Retina (tissue), 1 donor: ENCODE measurements around the gene CEP72.

Experiments used
- DNase-seq: peaks from one replicate; pipeline ENCODE4 v3.0.0-alpha.2; 2016

Gene CEP72

DNA sequence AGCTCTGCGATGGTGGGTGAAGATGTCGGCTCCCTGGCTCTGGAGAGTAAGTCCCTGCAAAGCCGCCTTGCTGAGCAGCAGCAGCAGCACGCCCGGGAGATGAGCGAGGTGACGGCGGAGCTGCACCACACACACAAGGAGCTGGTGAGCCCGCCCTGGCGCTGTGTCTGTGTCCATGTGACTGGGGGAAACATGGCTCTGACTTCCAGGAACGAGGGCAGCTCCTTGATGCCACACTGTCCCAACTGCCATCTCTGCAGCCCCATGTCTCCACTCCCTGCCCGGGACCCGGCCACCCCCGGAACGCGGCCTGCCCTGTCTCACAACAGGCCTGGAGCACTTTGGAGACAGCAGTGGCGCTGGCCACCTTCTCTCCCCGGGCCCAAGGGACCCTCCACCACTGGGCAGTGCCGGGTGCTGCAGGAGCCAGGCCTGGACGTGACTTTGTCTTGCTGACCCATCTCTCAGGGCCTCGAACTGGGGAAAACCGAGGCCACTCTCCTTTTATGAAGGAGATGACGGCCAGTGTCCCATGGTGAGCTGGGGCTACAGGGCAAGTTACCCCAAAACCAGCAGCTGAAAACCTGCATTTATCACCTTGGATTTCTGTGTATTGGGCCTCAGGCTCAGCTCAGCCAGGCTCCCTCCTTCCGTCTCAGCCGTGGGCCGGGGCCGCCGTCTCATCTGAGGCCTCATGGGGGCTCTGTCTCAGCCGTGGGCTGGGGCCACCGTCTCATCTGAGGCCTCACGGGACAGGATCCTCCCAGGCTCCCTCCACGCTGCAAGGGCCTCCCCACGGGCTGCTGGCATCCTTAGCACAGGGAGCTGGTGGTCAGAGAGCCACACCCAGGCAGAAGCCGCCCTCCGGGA, 28.6 kb downstream of the CEP72 start:
- no peak for DNase-seq

DNA sequence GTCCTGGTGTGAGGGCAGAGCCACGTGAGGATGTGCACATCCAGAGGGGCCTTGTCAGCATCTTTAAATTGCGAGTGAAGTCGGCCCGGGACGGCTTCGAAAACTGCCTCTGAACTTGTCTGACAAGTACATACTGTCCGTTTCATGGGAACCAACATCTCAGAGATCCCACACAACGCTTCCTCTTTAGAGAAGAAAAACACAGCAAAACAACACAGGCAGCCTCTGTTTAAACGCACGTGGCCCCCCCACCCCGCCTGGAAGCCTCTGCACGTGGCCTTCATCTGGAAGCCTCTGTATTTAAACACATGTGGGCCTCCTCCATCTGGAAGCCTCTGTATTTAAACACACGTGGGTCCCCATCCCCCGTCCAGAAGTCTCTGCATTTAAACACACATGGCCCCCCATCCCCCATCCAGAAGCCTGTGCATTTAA, 29.2 kb downstream of the CEP72 start:
- DNase-seq, result no peak

DNA sequence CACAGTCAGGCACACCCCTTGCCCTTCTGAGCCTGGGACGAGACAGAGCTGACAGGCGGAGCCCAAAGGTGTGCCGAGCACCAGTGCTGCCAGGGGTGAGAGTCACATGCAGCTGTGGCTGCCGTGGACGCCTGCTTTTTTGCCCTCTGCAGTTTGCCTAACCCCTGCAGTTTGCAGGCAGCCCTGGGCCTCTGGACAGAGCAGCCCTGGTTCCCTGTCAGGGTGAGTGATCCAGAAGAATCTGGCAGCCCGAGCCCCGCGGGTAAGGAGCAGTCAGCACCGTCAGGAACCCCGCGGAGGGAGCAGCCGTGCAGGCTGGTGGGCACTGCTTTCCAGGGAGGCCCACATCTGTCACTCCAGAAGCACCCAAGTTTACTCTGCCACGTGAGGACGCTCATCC, 30.3 kb downstream of the CEP72 start:
- DNase-seq, result no peak

DNA sequence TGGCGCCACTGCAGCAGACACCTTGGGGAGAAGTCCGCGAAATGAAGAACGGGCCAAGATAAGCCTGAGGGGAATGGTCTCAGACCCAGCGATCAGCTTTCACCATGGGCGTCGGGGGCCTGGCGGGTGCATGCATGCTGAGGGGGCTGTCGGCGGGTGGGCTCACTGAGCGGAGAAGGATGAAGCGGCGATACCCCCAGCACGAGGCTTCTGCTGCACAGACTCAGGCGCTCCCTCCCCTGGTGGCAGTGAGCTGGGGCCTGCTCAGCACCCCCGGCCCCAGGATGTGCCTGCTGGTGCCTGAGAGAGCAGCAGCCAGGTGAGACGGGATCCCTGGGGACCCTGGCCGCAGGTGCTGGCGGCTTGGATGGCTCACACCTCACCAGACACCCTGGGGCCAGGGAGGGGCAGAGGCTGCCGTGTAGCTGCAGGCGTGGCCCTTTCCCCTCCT, 31.2 kb downstream of the CEP72 start:
- no peak for DNase-seq

DNA sequence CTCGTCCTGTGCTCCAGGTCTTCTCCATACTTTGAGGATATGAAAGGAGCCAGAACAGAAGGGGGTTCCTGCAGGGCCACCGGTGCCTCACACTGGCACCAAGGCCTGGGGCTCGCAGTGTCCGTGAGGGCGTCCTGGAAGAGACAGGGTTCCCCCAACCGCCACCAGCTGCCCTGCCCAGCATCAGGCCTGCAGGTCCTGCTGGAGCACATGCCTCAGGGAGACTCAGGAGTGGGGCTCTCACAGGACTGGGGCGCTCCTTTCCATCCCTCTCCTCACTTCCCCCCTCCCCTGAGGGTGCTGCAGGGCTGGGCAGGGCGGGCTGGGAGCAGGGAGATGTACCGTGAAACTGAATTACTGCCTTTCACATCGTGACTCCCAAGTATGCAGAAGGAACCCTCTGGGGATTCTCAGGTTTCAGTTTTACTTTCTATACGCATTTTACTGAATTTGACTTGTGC, 31.7 kb downstream of the CEP72 start:
- no peak for DNase-seq

DNA sequence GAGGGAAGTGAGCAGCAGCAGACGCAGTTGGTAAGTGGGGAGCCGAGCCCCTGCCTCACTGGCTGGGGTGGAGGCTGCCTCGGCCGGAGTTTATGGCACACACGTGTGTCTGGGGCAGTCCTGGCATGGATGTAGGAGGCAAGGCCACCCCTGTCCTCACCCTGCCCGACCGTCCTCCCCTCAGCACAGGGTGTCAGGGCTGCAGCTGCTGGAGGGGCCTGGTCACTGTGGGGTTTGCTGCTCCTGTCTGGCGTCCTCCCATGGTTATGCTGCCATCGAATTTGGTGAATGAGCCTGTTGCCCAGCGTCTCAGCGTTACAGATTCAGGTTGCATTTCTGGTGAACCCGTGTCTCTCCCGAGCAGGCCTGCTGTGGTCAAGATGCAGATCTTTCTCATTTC, 32.4 kb downstream of the CEP72 start:
- no peak for DNase-seq

DNA sequence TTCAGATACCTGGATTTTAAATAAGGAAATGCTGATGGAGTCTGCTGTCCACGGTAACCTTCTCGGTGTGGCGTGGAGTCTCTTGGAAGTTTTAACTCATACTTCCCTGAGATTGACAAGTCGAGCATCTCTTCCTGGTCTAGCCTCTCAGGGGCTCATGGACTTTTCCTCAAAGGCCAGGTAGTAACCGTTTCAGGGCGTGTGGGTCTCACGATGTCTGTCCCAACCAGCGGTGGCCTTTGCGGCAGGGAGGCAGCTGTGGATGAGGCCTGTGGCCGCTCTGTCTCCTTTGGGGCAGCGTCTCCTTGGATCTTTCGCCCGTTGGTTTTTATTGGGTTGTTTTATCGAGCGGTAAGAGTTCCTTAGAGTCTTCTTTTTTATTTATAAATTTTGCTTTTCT, 32.8 kb downstream of the CEP72 start:
- no peak for DNase-seq

DNA sequence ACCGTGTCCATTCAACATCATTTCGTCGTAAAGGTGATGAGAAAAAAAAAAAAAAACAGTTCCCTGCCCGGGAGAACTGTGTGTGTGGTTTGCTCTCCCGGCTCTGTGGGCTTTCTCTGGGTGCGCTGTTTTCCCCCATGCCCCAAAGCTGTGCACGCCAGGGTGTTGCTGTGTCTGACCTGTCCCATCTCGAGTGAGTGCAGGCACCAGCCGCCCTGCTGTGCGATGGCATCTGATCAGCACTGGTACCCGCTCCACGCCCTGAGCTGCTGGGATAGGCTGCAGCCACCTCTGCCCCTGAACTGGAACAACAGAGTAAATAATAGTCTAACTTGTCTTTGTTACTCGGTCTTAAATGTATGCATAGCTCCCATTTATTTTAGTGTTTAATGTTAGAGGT, 33.3 kb downstream of the CEP72 start:
- DNase-seq, result no peak

DNA sequence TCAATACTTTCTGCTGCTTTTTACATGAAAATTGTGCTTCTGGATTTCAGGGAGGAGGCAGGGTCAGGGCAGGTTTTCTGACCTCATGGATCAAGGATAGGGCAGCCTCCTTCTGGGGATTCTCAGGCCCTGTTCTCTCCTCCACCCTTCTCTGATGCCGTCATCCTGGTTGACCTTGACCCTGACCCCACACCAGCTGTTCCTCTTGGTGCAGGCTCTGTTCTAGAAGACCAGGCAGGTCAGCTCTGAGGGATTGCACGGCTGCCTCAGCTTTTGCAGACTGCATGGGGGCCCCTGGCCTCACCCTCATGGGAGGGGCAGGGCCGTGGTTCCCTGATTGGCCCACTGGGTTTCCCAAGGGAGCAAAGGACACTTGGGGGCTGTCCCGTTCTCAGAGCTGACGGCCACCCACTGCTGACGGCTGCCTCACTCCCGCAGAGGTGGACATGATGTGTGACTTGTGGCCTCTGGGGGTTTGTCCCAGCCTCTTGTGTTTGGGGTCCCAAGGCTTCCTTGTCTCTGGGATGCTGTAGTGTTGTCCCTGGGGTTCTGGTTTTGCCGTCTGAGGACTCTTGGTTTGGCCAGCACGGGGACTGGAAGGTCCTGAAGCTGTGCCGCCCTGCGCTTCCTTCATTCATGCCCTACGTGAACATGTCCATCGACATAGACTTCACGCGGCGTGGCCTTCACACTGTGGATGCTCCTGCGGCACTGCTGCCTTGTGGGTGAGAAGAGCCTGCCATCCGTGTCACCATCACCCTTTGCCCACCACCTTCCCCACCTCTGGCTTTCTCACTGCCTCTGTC, 34.5 kb downstream of the CEP72 start:
- no peak for DNase-seq

DNA sequence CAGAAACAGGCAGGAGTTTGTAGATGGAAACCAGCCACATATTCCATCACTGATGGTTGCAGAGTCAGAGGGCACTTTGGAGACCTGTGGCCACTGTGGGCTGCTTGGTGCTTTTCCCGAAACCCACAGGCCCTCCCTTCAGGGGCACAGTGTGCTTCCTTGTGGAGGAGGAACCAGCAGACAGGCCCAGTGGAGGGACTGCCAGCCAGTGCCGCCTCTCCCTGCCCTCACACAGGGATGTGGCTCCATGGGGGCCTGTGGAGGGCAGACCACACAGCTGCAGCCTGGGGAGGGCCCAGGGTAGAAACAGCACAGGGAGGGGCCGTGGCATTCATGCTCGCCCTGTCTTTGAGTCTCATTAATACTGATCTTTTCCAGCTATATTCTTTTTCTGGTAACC, 35.2 kb downstream of the CEP72 start:
- DNase-seq, result no peak

DNA sequence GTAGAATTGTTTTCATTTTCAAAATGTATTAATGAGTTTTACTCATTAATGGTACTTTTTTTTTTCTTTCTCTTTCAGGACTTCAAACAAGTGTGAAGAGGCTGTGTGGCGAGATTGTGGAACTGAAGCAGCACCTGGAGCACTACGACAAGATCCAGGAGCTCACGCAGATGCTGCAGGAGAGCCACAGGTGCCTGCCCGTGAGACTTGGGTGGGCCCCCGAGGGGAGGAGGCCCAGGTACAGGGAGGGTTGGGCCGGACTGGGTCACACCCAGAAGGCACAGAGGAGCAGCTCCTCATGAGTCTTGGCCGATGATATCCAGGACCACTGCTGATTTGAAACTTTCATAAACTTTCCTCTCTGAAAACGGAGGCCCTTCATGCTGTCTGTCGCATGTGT, 35.6 kb downstream of the CEP72 start:
- DNase-seq, result no peak

DNA sequence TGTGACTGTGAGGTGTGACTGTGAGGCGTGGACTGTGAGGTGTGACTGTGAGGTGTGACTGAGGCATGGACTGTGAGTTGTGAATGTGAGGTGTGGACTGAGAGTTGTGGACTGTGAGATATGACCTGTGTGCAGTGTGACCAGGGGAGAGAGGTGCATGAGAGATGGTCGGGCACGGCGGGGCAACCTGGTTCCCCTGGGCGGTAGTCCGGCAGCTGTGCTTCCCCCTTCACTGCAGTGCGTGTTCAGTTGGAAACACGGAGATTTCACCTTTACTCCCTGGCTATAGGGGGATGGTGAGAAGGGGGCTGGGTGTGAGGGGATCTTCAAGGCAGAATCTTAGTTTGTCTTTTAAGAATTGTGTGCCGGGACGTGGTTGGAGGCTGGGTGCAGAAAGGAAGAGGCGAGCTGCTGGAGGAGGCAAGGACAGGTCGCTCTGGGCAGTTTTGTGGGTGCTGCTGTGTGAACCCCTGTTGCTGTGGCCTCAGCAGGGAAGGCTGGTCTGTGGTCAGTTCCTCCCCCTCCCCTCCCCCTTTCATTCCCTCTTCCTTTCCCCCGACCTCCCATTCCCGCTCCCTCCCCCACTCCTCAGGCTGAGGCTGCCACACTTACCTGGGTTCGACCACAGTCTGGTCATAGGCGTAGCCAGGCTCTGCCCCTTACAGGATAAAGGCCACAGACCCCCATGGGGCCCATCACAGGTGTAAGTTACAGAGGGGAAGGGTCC, 39.3 kb downstream of the CEP72 start:
- no peak for DNase-seq

DNA sequence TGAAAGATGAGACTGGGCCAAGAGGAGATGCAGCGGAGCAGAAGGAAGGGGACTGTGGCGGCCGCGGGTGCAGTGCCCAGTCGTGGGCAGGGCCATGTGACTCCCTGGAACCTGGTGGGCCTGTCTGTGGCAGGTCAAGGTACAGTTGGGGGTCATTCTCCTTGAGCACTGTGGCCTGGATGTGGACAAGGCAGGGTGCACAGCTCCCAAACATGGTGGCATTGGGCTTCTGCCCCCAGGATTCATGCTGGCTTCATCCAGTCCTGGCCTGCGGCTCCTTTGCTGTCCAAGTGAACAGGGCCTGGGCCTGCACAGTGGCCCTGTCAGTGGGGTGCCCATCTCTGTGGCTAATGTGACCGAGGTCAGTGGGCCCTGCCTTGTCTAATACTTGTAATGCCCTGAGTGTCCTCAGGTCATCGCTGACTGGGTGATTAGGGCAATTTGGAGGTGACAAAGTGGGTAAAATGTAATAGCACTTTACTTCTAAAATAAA, 39.9 kb downstream of the CEP72 start:
- DNase-seq, result no peak

DNA sequence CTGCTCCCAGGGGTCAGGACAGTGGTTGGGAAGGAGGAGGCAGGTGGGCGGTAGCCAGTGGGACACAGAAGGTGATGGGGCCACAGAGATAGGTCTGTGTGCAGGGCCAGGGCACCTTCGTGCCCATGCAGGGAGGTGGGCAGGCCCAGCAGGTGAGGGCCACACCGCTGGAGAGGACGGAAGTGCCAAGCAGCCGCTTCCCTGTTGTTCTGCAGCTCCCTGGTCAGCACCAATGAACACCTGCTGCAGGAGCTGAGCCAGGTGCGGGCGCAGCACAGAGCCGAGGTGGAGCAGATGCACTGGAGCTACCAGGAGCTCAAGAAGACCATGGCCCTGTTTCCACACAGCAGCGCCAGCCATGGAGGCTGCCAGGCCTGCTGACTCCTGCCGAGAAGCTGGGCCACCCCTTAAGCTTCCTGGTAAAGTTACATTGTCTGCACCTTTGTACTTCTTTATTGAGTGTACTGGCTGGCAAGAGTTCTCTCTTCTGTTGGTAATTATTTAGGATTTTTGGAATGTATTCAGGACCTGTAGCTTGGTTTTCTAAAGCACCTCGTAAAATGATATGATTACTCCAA, 40.7 kb downstream of the CEP72 start:
- DNase-seq, result no peak

DNA sequence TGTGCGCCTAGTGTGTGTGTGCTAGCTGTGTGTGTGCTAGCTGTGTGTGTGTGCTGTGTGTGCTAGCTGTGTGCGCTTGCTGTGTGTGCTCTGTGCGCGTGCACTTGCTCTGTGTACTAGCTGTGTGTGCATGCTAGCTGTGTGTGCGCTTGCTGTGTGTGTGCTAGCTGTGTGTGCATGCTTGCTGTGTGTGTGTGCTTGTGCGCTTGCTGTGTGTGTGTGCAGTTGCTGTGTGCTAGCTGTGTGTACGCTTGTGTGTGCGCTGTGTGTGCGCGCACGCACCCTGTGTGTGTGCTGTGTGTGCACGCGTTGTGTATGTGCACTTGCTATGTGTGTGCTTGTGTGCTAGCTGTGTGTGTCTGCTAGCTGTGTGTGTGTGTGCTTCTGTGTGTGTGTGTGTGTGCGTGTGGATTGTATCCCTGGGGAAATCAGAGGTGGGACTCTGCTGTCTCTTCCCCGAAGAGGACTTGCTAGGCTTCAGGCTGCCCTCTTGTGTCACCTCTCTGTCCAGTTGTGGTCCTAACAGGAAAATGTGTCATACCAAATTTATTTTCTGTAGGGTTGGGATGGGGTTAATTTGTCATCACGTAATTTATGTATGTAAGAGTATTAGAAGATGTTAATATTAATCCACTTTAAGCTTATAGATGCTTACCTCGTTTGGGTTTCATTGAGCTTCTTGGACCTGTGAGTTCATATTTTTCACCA, 42.1 kb downstream of the CEP72 start:
- DNase-seq, result no peak

DNA sequence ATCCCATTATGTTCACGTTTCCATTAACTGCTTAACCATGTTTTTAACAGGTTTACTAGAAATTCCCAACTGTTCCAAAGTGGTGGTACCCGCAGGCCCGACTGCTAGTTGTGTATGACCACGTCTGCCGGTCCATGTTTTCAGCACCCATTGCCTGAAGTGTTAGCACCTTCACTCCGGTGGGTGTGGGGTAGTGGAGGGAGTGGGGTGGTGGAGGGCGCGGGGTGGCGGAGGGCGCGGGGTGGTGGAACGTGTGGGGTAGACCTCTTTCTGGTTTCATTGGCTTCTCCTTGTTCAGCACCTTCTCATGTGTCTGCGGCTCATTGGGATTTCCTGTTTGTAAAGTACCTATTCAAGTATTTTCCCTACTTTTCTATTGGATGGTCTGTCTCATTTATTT, 43.3 kb downstream of the CEP72 start:
- no peak for DNase-seq

DNA sequence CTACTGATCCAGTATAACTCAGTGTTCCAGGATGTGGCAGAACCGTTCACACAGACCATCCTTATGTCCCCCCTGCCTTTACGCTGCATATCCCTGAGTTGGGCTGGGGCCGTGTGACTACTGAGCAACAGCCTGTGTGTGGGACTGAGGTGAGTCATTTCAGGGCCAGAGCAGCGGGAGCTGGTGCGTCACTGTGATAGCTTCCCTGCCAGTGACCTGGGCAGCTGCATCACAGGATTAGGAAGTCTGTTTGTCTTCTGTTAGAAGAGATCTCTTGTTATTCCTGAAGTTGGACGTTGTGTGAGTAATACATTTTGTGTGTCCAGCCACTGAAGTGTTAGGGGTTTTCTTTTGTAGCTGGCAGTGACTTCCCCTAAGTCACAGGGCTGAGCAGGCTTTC, 45.4 kb downstream of the CEP72 start:
- DNase-seq, result no peak

DNA sequence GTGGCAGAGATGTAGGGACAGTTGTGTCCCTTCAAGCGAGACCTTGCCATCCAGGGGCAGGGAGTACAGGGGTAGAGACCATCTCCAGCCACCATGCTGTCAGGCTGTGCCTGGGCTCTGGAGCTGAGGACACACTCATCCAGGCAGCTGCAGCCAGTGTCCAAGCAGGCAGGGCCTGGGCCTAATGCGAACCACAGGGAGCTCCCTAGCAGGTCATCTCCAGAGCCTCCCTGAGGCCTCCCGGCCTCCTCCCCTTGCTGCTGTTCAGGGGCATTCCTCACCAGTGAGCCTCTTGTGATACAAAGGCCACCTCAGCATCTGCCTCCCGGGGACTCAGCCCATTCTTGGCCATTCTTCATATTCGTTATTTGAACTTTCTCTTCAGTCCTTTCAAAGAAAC, 46.0 kb downstream of the CEP72 start:
- no peak for DNase-seq

DNA sequence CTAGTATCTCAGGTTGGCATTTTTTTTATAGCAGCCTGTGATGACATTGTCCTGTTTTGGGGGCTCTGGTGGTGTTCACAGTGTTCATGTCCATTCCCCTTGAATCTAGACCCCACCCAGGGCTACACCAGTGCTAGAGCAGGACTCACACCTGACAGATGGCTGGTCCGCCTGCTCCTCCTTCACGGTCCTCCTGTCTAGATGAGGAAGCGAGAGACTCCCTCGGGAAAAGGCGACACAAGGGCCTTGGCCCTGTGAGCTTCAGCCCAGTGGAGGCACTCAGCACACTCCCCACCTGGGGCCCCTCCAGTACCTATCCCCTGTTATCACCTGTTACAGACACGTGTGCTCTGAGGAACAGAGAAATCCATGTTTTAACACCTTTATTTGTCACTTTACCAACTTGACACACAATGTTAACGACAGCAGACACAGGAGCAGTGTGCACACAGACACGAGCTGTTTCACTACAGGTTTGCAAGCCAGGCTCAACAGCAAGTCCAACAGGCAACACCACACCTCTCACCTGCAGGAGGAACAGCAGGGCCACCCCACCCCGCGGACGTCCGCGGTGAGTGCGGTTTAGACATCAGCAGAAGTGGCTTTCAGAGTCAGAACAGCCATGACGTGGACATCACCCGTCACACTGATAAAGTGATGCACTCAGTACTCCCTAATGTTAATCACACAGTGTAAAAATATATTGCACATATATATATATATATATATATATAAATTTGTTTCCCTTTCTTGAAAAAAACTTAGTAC, 47.5 kb downstream of the CEP72 start:
- no peak for DNase-seq

DNA sequence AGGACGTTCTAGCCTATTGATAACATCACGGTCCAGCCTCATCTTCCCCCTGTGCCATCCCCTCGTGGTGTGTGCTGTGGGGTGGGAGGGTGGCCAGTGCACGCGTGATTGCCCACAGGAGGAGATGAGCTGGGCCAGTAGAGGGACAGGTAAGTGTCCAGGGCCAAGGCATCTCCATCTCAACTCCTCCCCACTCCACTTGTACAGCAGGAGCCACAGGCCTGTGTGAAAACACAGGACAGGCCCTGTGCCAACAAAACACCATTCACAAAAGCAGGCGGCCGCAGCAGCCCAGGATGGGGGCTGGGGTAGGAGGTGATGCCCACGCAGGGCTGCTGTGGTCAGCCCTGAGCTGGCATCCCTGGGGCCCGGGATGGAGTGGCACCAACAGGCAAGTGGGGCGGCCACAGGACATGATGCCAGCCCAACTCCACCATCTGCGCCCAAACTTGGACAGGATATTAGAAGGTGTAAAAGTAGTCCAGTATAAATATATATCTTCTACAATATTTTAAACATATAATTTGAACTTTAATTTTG, 48.4 kb downstream of the CEP72 start:
- no peak for DNase-seq
